Measurements from ENCODE around the gene AGT.
"Not testable (repeated sequence)": the region's sequence is repeated elsewhere in the genome, so short reads cannot be mapped to it uniquely, and the experiment has no call there.

Gene AGT

DNA sequence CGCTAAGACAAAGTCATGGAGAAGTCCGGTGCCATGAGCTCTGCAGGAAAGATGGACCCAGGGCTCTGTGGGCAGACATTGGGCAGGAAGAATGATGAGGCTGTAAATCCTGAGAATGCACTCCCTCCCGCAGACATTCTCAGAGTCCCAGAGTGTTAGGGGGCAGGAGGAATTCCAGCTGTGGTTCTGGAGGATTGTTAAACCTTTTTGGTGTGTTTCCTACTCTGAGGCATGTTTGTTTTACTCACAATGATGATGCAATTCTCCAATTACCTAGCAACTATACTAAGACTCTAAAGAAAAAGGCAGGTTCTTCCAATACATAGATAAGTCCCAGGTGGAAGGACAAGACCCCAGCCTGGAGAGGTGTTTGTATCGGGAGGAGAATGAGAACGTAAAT, 30.5 kb upstream of the AGT start:
- DNase-seq (ENCODE audit: low spot score): no peak

DNA sequence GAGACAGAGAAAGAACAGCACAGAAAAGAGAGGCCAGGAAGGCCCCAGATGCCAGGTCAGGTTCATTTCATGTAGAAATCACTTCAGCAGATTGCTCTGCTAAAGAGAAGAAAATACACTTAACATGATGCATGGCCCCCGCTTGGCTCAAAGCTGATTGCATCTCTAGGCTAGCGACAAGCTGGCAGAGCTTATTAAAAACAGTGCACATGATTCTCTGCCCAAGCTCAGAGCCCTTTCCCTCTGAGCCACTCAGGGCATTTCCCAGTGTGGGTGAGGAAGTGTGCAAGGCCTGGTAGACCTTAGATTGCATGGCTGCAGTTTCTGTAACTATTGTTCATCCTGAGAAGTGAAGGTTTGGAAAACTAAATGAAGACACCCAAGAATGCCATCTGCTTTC, 30.0 kb upstream of the AGT start:
- no peak for DNase-seq (ENCODE audit: low spot score)

DNA sequence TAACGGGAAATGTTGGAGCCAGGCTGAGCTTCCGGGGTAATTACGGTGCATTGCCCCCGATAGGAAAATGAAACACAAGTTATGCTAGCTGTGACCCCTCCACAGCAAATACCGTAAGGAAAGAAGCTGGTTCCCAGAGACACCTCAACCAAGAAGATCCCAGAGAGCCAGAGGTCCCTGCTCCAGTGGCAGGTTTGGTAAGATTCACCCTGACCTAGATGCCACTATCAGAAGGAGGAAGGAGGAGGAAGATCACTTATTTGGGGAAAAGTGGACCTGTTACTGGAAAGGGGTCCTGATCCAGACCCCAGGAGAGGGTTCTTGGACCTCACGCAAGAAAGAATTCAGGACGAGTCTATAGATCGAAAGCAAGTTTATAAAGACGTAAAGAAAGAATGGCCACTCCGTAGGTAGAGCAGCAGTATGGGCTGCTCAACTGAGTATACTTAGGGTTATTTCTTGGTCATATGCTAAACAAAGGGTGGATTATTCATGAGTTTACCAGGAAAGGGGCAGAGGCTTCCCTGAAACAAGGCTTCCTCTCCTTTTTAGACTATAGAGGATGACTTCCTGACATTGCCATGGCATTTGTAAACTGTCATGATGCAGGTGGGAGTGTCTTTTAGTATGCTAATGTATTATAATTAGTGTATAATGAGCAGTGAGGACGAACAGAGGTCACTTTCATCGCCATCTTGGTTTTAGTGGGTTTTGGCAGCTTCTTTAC, 25.8 kb upstream of the AGT start:
- DNase-seq (ENCODE audit: low spot score): no peak

DNA sequence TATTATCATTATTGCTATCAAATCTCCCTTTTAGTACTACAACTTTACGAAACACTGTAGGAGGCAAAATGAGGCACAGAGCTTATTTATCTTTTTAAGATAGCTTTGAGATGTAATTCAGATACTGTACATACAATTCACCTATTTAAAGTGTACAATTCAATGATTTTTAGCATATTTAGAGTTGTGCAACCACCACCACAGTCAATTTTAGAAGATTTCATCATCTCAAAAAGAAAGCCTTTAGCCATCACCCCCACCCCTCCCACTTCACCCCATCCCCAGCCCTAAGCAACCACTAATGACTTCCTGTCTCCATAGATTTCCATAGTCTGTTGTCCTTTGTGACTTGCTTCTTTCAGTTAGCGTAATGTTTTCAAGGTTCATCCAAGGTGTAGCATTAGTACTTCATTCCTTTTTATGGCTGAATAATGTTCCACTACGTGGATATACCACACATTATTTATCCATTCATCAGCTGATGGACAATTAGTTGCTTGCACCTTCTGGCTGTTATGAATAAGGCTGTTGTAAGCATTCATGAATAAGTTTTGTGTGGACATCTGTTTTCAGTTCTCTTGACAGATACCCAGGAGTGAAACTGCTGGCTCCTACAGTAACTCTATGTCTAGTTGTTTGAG, 23.8 kb upstream of the AGT start:
- no peak for DNase-seq (ENCODE audit: low spot score)

DNA sequence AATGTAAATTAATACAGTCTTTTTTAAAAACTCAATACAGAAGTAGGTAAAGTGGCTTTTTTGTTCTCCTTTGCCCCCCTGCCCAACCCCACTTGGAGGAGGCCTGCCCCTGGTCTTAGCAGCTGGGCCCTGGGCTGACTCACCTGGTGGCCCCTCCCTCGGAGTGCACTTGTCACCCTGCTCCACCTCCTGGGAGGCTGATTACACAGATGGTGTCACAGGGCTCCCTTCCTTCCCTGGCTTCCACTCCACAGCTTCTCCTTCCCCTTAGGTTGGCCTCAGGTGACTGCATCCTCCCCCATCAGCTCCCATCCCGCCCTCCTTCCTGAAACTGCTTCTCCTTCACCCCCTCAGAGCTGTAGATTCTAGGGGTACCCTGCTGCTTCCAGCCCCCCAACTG, 21.5 kb upstream of the AGT start:
- no peak for DNase-seq (ENCODE audit: low spot score)

DNA sequence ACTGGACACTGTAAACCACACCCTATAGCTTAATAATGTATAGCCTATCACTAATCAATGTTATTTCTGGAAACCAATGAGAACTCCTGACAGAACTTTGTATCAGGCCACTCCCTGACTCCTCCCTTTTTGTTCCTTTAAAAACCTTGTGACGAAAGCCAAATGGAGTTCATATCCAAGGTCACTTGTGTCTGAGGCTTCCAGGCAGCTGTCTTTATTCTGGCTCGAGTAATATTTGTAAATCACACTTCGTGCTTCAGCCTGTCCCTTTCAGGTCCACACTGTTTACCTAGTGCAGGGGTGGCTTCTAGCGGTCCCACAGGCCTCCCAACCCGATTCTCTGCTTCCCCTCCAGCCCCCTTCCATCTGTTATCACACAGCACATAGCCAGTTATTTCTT, 17.1 kb upstream of the AGT start:
- no peak for DNase-seq (ENCODE audit: low spot score)

DNA sequence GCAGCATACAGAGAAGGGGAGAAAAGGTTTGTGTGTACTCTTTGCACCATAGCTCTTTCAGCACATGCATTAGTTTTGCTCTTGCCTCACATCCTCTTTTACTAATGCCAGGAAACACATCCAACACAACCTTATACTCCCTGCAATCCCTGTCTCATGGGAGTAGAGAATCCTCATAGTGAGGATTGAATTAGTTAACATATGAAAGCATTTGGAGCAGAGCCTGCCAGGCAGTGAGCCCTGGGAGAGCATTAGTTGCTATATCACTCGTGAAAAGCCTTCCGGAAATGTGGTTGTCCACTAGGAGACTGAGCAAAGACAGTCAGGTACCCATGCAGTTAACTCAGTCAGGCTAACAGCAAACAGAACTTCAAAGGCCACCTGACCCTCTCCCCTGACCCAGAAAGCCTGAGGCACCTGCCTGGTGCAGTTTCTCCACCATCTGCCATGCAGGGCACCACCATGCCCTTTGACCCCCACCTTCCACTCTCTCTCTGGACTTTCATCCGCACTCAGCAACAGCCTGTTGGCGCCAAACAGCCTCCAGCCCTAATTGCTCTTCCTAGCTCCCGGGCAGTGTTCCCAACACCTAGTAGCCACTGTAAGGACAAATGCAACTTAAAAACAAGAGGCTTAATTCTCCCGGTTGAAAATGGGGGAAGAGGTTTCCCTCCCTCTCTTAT, 14.9 kb upstream of the AGT start:
- no peak for DNase-seq (ENCODE audit: low spot score)

DNA sequence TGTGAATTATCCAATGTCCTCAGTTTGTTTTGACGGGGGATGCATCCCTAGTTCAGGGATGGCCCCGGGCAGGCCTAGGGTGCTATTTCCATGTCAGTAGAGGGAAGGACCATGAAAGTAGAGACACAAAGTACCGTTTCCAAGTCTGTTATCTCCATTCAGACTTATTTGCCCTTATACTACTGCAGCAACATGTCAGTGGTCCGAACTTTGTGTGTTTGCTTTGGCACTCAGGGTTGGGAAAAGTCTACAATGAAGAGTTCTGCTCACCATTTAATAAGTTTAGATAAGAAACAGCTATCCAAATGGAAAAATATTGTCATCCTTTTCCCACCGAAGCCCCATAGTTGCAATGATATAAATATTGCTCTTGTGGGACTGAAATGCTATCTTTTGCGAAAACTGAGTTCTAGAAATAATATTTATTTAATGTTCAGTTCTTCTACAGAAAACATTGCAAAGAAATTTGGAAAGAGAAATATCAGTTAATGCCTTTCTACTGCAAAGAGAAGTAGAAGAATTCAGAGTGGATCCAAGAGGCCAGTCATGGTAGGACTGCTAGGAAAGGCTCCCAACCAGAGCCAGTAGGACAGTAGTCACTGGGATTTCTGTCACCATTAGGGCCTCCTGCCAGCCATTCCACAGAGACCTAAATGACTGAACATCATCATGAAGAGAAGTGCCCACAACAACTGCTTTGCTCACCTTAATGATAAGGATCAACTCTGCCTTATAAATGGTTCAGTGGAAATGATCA, 11.5 kb upstream of the AGT start:
- no peak for DNase-seq (ENCODE audit: low spot score)

DNA sequence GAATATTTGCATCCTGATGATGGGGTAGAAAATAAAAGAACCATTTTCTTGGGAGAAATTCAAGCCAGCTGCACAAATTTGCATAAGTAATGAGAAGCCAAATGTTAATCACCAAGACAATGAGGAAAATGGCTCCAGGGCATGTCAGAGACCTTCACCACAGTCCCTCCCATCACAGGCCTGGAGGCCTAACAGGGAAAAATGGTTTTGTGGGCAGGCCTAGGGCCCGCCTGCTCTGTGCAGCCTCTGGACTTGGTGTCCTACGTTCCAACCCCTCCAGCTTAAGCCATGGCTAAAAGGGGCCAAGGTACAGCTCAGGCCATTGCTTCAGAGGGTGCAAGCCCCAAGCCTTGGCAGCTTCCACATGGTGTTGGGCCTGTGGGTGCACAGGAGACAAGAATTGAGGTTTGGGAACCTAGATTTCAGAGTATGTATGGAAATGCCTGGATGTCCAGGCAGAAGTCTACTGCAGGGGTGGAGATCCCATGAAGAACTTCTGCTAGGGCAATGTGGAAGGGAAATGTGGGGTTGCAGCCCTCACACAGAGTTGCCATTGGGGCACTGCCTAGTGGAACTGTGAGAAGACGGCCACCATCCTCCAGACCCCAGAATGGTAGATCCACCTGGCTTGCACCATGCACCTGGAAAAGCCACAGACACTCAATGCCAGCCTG, 8.1 kb upstream of the AGT start:
- not testable (repeated sequence) for DNase-seq (ENCODE audit: low spot score)

DNA sequence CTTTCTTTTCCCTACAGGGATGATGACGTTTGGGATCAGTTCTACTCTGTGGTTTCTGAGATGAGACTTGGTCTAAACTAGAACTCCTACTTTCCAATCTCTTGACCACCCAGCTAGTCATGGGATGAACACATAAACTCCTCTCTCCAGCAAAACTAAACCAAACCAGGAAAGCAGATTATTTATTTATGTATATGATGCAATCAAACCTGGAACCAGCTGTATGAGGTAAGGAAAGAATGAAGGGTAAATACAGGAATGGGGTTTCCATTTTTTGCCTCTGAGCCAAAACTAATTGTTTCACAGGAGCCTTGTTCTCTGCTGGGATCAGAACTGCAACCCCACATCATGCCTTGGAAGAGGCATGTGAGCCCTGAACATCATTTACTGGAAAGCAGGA, 3.3 kb upstream of the AGT start:
- DNase-seq (ENCODE audit: low spot score): no peak

DNA sequence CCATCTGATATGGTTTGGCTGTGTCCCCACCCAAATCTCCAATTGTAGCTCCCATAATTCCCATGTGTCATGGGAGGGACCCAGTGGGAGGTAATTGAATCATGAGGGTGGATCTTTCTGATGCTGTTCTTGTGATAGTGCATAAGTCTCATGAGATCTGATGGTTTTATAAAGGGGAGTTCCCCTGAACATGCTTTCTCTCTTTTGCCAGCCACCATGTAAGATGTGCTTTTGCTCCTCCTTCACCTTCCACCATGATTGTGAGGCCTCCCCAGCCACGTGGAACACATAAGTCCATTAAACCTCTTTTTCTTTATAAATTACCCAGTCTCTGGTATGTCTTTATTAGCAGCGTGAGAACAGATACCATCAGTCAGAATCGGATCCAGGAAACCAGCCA, 2.5 kb upstream of the AGT start:
- not testable (repeated sequence) for DNase-seq (ENCODE audit: low spot score)

DNA sequence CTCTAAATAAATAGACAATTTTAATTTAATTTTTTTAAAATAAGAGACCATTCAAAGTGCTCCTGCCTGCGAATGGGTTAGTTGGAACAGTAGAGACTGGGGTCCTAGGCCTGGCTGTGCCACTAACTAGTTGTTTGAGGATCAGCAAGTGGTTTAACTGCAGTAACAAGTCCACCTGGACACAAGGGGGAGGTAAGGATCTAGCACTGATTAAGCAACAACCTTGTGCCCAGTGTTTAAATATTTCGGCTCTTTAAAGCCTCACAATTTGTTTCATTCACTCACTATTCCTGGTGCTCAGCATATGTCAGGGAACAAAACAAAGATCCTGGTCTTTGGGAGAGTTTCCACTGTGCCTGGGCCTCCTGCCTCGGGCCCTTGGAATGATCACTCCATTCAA, 1.6 kb upstream of the AGT start:
- no peak for DNase-seq (ENCODE audit: low spot score)

DNA sequence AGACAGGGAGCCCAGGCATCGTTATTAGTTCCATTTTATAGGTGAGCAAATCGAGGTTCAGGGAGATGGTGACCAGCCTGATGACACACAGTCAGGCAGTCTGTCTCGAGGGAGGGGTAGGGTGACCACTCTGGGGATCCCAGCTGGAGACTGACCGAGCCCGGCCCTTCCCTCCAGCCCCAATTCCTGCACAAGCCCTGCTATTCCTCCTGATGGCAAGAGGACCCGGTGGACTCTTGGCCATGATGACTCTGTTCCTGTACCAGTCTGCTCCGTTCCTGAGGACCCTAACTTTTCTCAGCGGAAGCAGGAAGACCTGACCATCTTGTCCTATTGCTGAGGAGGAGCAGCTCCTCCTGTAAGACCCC, 391 bp downstream of the AGT start:
- DNase-seq (ENCODE audit: low spot score): no peak

DNA sequence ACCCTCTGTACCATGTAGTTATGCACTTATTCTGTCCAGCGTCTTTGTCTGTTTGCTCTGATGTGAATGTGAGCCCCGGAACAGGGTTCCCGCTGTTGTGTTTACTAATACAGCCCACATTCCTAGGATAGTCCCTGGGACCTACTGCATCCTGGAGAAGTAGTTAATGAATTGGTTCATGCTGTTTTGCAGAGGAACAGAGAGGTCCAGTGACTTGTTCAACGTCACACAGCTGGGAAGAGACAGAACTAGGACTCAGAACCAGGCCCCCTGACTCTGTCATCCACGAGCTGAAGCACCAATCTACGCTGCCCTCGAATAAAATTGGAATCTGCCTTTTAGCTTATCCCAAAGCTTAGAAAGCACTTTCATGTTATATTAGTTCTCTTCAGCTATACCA, 784 bp downstream of the AGT start:
- no peak for DNase-seq (ENCODE audit: low spot score)

DNA sequence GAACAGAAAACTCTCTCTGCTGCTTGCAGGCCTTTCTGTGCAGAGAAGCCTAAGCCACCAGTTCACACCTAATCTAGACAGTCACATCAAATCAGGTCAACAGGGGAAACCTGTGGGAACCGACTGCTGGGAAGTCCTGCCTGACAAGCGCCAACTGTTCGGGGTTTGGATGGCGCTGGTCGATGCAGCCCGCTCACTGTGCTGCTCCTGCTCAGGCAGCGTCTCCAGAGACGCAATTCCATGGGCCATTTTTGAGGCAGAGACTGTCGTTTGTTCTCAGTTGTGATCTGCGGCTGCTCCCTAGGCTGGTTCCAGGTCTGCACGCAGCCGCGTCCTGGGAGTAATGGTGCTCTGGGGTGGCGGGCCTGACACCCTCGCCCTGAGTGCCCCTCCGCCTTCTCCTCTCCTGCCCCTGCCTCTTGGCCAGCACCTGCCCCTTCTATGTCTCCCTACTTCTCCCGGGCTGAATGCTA, 1.4 kb downstream of the AGT start:
- no peak for DNase-seq (ENCODE audit: low spot score)

DNA sequence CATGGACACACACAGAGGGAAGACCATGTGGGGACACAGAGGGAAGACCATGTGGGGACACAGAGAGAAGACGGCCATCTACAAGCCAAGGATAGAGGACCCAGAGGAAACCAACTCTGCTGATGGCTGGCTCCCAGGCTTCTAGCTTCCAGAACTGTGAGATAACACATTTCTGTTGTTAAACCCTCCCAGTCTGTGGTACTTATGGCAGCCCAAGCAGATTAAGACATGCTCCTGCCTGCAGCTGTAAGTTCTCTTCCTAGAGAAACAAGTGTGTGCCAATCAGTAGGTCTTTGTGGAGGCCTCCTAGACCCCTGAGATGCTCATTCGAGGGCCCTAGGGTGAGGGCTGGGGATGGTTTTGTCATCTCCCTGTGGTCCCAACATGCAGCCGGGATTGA, 2.7 kb downstream of the AGT start:
- no peak for DNase-seq (ENCODE audit: low spot score)

DNA sequence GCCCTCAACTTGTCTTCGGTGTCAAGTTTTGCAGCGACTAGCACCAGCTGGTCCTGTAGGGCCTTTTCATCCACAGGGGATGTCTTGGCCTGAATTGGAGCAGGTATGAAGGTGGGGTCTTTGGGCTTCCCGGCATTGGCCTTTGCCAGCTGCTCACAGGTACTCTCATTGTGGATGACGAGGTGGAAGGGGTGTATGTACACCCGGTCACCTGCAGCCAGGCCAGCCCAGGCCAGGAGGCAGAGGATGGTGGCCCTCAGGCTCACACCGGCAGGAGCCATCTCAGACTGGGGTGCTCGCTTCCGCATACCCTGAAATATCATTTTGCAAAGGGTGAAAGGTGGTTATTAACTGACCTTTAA, 3.4 kb downstream of the AGT start:
- DNase-seq (ENCODE audit: low spot score): no peak

DNA sequence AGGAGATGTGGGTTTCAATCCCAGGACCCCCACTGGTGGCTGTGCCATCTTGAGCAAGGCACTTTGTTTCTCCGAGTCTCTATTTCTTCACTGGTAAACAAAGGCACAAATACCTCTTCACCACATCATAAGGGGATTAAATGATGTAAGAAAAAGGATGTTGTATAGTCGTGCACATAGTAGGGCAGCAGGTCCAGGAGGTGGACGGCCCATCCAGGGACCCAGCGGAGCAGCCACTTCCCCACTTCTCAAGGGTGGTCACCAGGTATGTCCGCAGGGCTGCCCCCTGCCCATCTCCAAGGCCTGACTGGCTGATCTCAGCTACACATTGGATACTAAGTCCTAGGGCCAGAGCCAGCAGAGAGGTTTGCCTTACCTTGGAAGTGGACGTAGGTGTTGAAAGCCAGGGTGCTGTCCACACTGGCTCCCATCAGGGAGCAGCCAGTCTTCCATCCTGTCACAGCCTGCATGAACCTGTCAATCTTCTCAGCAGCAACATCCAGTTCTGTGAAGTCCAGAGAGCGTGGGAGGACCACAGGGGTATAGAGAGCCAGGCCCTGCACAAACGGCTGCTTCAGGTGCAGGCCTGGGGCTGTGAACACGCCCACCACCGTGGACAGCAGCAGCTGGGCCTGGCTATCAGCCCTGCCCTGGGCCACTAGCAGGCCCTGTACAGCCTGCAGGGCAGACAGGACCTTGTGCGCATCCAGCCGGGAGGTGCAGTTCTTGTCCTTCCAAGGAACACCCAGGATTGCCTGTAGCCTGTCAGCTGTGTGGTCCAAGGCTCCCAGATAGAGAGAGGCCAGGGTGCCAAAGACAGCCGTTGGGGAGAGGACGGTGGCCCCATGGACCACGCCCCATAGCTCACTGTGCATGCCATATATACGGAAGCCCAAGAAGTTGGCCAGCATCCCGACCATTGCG, 4.0 kb downstream of the AGT start:
- DNase-seq (ENCODE audit: low spot score): no peak

DNA sequence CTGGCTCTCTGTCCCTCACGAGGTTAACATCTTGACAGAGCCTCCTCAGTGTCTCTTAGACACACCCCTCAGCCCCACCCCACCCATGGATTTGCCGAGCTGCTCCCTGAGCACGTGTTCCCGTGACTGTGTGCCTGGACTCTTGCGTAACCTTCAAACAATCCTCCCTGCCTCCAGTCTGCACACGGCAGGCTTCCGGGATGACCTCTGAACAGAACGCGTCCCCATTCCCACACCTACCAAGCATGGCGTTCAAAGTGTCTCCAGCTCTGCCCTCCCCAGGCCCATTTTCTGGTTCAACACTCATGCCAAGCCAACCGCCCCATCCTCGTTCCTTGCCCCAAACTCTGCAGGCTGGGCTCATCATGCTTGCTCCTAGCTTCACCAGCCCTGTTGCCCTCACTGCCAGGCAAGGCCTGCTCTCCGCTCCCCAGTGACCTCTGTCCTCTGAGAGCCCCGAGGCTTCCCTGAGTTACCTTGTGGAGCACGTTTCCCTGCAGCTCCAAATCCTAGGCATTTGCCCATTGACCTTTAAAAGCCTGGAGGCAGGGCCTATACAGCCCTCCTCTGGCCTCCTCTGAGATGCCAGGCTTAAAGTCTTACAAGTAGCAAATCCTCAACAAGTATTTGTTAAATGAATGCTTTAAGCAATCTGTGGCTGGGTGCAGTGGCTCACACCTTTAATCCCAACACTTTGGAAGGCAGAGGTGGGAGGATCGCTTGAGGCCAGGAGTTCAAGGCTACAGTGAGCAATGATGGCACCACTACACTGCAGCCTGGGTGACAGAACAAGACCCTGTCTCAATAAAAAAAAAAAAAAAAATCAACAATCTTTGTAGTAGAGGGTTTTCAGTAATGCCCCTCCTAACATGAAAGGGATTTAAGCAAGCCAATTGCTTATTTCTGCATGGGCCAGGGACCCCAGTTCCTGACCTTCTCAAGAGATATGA, 5.0 kb downstream of the AGT start:
- no peak for DNase-seq (ENCODE audit: low spot score)

Measured in GM03348 (cell line).